Activated naive CD8-positive, alpha-beta T cell (primary cell): Measurements from ENCODE around the gene CYBC1.
A peak's percentile ranks its signal among the peaks of the same experiment; 100 is the strongest.

ENCODE experiments used
- H3K27ac Mint-ChIP-seq: one replicate; pipeline ENCODE4 v1.8.0; 2021; ENCODE audit warnings: mixed read lengths
- H3K27me3 Mint-ChIP-seq: one replicate; pipeline ENCODE4 v1.8.0; 2021; ENCODE audit warnings: mixed read lengths
- H3K36me3 Mint-ChIP-seq: one replicate; pipeline ENCODE4 v1.8.0; 2021; ENCODE audit warnings: mixed read lengths
- H3K4me1 Mint-ChIP-seq: one replicate; pipeline ENCODE4 v1.8.0; 2021; ENCODE audit warnings: low read depth, mixed read lengths
- H3K4me3 Mint-ChIP-seq: one replicate; pipeline ENCODE4 v1.8.0; 2021; ENCODE audit warnings: mild to moderate bottlenecking, mixed read lengths
- H3K9me3 Mint-ChIP-seq: one replicate; pipeline ENCODE4 v1.8.0; 2021; ENCODE audit warnings: low read depth, mixed read lengths

Gene CYBC1

DNA sequence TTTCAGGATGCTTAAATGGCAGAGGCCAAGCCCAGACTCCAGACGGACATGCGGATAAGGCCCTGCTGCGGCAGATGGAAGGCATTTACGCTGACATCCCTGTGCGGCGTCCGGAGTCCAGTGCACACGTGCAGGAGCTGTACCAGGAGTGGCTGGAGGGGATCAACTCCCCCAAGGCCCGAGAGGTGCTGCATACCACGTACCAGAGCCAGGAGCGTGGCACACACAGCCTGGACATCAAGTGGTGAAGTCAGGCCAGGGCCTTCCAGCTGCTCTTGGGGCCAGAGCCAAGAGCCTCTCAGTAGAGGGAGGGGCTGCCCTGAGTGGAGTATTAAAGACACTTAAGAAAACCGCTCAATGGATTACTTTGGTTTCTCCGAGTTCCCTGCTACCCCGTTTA is 37.4 kb upstream of the CYBC1 start:
- Mint-ChIP-seq H3K4me3 (no peak overlapping the region), H3K27me3 (no peaks in the 10 kb centered on the region), H3K27ac (no peak overlapping the region), H3K36me3 (no peaks in the 10 kb centered on the region), H3K4me1 (peaks cover 6% of the 10 kb centered on the region), H3K9me3 (no peaks in the 10 kb centered on the region)

DNA sequence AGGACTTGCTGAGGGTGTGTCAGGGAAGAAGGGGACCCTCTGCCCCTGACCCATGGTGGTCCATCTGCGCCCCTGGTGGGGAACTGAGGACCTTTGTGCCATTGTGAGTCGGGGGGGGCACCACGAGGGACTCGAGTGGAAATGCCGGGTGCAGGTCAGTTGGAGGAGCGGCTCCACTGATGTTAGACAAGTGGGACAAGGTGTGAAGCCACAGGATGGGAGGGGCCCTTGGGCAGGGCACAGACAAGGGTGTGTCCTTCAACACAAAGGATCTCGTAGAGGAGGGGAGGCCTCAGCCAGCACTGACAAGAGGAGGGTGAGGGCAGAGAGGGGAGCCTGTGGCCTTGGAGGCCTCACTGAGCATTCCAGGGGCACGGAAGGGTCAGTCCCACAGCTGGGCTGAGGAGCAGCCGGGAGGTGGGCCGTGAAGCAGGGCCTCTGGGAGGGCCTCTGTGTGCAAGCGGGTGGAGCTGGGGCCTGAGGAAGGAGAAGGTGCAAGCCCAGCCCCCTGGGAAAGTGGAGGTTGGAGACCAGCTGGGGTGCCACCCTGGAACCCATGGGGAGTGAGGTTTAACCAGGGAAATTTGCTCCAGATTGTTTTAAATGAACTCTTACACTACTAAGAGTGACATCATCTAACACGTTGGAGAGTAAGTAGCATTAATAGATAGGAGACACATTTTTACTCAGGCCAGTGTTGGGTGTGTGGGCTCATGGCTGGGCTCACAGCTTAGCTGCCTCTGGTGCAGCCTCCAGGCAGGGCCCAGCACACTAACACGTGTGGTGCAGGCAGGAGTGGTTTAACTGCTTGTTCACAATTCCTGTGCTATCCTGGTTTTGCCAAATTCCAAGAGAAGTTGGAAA is 35.9 kb upstream of the CYBC1 start:
- H3K27me3 Mint-ChIP-seq = no peaks in the 10 kb centered on the region
- no peak overlapping the region for H3K27ac Mint-ChIP-seq
- no peaks in the 10 kb centered on the region for H3K9me3 Mint-ChIP-seq
- H3K4me3 Mint-ChIP-seq = no peak overlapping the region
- H3K4me1 Mint-ChIP-seq = peaks cover 6% of the 10 kb centered on the region
- peaks cover 2% of the 10 kb centered on the region for H3K36me3 Mint-ChIP-seq

DNA sequence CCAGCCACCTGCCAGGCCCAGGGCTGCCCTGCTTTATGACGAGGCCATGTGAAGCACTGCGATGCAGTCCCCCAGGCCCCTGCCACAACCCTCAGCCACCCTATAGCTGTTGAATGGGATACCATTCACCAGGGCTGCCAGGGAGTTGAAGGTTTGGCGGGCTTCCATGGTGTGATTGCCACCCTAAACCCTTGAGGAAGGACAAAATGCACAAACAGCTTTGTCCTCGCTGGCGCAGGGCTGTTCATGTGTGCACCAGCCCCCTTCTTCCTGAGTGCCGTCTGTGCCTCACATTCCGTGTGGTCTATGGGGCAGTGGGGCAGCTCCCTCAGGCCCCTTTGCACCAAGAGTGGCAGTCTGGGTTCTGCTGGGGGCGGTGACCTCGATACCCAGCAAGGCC is 33.3 kb upstream of the CYBC1 start:
- H3K27me3 Mint-ChIP-seq = no peaks in the 10 kb centered on the region
- no peaks in the 10 kb centered on the region for H3K9me3 Mint-ChIP-seq
- no peak overlapping the region for H3K27ac Mint-ChIP-seq
- no peak overlapping the region for H3K4me3 Mint-ChIP-seq
- H3K36me3 Mint-ChIP-seq = peaks cover 2% of the 10 kb centered on the region
- peaks cover 6% of the 10 kb centered on the region for H3K4me1 Mint-ChIP-seq

DNA sequence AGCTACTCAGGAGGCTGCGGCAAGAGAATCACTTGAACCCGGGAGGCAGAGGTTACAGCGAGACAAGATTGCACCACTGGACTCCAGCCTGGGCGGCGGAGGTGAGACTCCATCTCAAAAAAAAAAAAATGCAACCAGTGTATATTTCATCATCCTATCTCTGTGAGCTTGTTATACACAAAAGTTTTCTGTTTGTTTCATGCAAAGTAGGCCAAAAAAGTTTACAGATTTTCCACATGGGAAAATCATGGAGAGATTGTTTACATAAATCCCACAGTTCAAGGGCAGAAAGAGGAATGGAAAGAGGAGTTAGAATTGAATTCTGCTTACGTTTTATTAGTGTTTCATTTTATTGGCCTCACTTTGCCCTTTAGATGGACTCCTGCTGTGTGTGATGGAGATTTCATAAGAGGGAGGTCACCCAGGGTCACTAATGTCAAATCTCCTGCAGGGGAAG is 32.7 kb upstream of the CYBC1 start:
- no peak overlapping the region for H3K4me3 Mint-ChIP-seq
- peak overlapping the region; percentile 41 for H3K27ac Mint-ChIP-seq
- H3K9me3 Mint-ChIP-seq = no peaks in the 10 kb centered on the region
- H3K27me3 Mint-ChIP-seq = no peaks in the 10 kb centered on the region
- H3K36me3 Mint-ChIP-seq = peaks cover 2% of the 10 kb centered on the region
- H3K4me1 Mint-ChIP-seq = peaks cover 6% of the 10 kb centered on the region

DNA sequence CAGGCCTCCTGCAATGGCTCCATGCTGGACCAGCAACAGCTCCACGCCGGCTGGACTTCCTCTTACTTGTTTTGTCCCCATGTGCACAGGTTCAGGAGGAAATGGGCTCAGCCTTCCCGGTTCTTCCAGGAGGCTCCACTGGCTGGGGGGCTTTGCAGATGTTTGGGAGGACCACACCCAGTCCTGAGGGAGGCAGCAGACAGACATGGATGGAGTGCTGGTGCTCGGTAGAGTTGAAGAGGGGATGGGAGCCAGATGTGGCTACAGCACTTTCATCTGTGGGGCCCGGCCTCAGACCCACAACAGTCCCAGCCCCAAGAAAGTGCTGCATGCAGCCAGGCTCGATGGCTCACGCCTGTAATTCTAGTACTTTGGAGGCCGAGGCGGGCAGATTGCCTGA is 29.8 kb upstream of the CYBC1 start:
- Mint-ChIP-seq H3K36me3 (peaks cover 2% of the 10 kb centered on the region), H3K27ac (no peak overlapping the region), H3K4me3 (no peak overlapping the region), H3K27me3 (no peaks in the 10 kb centered on the region), H3K9me3 (no peaks in the 10 kb centered on the region), H3K4me1 (no peaks in the 10 kb centered on the region)

DNA sequence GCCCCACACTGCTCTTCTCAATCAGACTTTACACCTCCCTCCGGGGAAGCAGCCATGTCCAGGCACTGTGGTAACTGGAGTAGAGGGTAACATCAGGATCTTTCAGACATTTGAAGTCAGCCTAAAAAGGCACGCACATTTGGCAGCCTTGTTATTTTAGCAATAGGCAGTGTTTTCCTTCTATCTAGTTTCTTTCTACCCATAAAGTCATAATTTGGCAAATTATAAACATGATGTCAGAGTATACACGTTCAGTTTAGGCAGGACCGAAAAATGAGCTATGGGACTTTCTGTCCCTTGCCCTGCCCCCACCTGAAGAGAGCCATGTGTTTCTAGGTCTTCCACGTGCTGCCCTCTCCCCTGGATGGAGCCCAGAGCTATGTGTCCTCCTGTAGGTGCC is 29.1 kb upstream of the CYBC1 start:
- Mint-ChIP-seq H3K4me1 (no peaks in the 10 kb centered on the region), H3K27ac (no peak overlapping the region), H3K27me3 (no peaks in the 10 kb centered on the region), H3K36me3 (peaks cover 2% of the 10 kb centered on the region), H3K4me3 (no peak overlapping the region), H3K9me3 (no peaks in the 10 kb centered on the region)

DNA sequence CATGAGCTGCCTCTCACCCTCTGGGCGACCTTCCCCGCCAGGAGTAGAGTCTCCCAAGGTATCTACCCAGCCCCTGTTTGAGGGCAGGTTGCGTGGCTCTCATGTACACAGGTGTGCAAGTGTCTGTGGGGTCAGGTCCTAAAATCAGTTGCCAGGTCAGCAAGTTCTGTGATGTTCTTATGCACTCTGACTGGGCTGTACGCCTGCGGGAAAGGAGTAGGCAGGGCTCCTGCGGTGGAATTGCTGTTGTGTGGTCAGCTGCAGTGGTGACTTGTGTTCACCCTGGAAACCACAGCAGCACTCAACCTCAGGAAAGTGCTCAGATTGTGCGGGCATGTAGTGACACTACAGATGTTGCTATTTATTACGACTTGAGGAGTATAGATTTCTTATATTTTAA is 27.4 kb upstream of the CYBC1 start:
- peaks cover 2% of the 10 kb centered on the region for H3K36me3 Mint-ChIP-seq
- H3K27me3 Mint-ChIP-seq = no peaks in the 10 kb centered on the region
- H3K4me3 Mint-ChIP-seq = no peak overlapping the region
- H3K4me1 Mint-ChIP-seq = no peaks in the 10 kb centered on the region
- no peak overlapping the region for H3K27ac Mint-ChIP-seq
- no peaks in the 10 kb centered on the region for H3K9me3 Mint-ChIP-seq

DNA sequence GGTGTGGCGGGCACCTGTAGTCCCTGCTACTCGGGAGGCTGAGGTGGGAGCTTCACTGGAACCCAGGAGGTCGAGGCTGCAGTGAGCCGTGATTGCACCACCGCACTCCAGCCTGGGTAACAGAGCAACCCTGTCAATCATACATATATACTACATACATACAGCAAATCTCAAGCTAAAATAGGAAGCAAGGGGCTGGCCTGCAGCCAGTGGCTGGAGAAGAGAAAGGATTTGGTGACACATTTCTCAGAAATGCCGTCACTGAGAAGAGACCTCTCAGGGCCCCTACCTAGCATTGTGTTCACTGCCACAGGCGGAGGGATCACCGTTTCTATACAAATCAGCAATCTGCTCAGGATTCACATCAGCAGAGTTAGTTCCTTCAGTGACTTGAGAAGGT is 24.9 kb upstream of the CYBC1 start:
- Mint-ChIP-seq H3K27ac (no peak overlapping the region), H3K4me3 (no peak overlapping the region), H3K4me1 (no peaks in the 10 kb centered on the region), H3K36me3 (no peaks in the 10 kb centered on the region), H3K9me3 (no peaks in the 10 kb centered on the region), H3K27me3 (no peaks in the 10 kb centered on the region)

DNA sequence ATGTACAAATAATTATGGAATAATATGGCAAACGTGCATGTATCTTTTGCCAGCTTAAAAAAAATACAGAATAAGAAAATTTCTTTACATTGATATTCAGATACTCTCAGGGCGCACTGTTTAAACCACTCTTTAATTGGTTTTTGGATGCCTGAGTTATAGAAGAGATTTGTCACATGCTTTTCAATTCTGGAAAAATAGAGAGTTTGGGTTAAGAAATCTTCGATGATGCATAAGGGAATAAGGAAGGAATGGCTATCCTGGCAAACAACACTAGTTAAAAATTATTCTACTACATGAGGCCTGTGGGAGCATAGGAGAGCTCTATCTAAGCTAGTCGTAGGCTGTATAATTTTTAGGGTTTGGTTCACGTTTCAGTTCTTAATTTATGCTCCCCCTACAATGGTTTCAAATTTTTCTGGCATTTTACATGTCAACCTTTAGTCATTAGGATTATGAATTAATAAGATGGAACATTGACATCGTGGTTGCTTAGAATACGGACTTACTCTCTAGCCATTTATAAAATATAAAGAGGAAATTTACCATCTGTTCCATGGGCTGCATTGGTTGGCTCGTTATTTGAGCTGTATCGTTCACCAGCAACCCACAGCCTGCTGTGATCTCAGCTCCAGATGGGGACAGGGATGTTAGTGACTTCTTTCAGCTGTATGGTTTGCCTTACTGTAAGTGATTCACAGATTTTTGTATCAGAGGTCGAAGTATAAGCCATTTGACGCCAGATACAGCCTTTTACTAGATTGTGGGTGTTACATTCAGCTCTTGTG is 23.9 kb upstream of the CYBC1 start:
- Mint-ChIP-seq H3K27ac (no peak overlapping the region), H3K27me3 (no peaks in the 10 kb centered on the region), H3K9me3 (no peaks in the 10 kb centered on the region), H3K36me3 (peaks cover 3% of the 10 kb centered on the region), H3K4me3 (no peak overlapping the region), H3K4me1 (no peaks in the 10 kb centered on the region)

DNA sequence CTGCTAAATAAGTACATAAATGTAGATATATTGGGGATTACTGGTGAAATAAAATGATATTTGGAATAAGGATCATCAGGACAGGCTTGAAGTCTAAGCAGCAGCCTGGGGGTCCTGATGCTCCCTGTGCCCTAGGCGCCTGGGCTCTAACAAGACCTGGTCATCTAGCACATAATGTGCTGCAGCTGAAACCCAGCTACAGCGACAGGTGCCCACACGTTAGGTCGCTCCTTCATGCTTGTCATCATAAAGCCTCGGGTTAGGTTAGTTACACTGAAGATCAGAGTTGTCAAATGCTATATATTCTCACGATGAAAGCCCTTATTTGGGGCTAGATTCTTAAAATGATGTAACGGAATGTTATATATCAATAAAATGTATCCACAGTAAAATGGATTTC is 19.5 kb upstream of the CYBC1 start:
- Mint-ChIP-seq H3K27ac (no peak overlapping the region), H3K9me3 (no peaks in the 10 kb centered on the region), H3K4me1 (peaks cover 2% of the 10 kb centered on the region), H3K27me3 (no peaks in the 10 kb centered on the region), H3K4me3 (no peak overlapping the region), H3K36me3 (peaks cover 8% of the 10 kb centered on the region)

DNA sequence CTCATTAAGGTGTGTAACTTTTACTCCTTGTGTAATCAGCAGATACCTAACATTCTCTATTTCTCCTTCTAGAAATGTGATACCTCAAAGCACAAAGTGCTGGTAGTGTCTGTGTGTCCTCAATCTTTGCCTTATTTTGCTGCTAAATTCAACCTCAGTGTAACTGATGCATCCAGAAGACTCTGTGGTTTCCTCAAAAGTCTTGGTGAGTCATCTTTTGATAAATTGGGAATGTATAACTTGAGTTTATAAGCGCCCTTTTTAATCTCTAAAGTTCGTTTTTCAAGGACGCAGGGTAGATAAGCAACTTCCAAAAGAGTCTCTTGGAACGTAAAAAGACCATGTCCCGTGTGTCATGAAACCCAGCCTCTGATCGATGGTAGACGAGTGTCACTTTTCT is 18.1 kb upstream of the CYBC1 start:
- Mint-ChIP-seq H3K27ac (no peak overlapping the region), H3K9me3 (no peaks in the 10 kb centered on the region), H3K36me3 (peaks cover 14% of the 10 kb centered on the region), H3K4me3 (no peak overlapping the region), H3K27me3 (no peaks in the 10 kb centered on the region), H3K4me1 (peaks cover 5% of the 10 kb centered on the region)

DNA sequence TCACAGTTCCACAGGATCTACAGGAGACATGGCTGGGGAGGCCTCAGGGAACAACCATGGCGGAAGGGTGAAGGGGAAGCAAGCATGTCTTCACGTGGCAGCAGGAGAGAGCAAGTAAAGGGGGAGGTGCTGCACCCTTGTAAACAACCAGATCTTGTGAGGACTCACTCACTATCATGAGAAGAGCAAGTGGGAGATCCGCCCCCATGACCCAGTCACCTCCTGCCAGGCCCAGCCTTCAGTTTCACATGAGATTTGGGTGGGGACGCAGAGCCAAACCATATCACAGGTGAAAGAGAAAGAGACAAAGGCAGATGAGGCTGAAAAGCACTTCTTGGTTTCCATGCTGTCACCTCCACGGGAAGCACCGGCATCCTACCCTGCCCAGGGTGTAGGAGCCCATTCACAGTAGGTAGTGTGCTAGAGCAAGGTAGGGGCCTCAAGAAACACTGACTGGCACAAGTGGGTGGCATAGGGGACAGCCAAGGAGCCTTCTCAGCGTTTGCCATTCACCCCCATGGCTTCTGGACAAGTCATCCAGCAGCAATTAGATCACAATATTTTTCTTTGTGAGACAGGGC is 14.6 kb upstream of the CYBC1 start:
- no peak overlapping the region for H3K27ac Mint-ChIP-seq
- no peaks in the 10 kb centered on the region for H3K9me3 Mint-ChIP-seq
- peaks cover 13% of the 10 kb centered on the region for H3K36me3 Mint-ChIP-seq
- H3K4me1 Mint-ChIP-seq = peaks cover 17% of the 10 kb centered on the region
- H3K4me3 Mint-ChIP-seq = no peak overlapping the region
- H3K27me3 Mint-ChIP-seq = no peaks in the 10 kb centered on the region

DNA sequence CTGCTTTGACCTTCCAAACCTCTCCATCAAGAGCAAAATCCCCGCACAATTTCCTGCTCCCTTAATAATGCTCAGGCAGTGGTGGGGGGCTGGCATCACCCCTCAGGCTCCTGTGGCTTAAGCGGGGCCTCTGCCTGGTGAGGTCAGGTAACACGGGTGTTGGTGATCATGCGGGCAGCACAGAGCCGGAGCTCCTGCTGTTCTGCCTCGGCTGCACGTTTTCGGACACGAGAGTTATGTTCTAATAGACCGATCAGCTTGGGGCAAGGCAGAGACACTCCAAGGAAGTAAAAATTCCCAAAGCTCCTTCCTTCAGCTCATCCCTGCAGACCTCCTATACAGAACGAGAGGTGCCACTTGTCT is 14.0 kb upstream of the CYBC1 start:
- Mint-ChIP-seq H3K27me3 (no peaks in the 10 kb centered on the region), H3K36me3 (peaks cover 11% of the 10 kb centered on the region), H3K9me3 (no peaks in the 10 kb centered on the region), H3K27ac (no peak overlapping the region), H3K4me1 (peaks cover 17% of the 10 kb centered on the region), H3K4me3 (no peak overlapping the region)

DNA sequence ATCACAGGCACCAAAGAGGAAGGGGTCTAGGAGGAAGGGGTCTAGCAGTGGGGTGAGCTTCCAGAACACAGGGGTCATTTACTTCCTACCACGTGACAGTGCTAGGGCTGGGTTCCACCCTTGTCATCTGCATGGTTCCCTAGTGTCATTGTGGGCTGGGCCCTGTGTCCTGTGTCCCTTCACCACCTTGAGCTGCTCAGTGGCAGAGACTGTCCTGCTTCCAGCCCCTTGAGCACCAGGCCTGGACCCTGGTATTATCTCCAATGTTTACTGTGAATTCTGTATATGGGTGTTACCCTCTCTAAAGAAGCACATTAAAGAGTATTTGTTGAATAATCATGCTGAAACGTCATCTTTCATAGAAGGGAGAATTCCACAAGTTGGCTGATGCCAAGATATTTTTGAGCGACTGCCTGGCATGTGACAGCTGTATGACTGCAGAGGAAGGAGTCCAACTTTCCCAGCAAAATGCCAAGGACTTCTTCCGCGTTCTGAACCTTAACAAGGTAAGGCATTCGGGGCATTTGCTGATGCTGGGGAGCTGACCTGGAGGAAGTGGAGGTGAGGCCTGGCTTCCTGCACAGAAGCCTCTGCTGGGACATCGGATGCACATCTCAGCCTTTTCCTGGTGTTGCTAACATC is 13.5 kb upstream of the CYBC1 start:
- H3K27me3 Mint-ChIP-seq = no peaks in the 10 kb centered on the region
- peaks cover 21% of the 10 kb centered on the region for H3K4me1 Mint-ChIP-seq
- no peak overlapping the region for H3K4me3 Mint-ChIP-seq
- peaks cover 11% of the 10 kb centered on the region for H3K36me3 Mint-ChIP-seq
- no peak overlapping the region for H3K27ac Mint-ChIP-seq
- no peaks in the 10 kb centered on the region for H3K9me3 Mint-ChIP-seq

DNA sequence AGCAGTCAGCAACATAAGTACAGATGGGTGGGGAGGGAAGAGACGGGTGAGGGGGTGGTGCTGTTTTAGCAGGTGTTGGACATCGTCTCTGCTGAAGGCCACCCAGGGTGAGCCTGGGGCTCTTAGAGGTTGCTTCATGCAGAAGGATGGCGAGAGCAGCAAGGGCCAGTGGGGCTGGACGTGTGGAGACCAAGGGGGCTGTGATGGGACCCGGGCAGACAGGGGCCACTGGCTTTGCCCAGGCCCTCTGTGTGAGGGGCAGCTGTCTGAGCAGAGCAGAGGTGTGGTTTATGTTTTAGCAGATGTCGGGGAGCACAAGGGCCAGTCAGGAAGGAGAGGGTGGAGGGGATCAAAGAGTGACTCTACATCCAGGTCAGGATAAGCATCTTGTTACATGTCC is 12.8 kb upstream of the CYBC1 start:
- Mint-ChIP-seq H3K27me3 (no peaks in the 10 kb centered on the region), H3K9me3 (no peaks in the 10 kb centered on the region), H3K27ac (no peak overlapping the region), H3K4me1 (peaks cover 21% of the 10 kb centered on the region), H3K36me3 (peaks cover 8% of the 10 kb centered on the region), H3K4me3 (no peak overlapping the region)
